OCI-LY1 (cell line): ENCODE data around the gene CDH4.

Experiments
- EZH2 ChIP-seq: fragments of 200-600 bp; sonication (generic), shearing (Covaris generic); IDR thresholded peaks from 2 replicates; pipeline ENCODE4 v1.8.0; 2017; ENCODE audit warnings: borderline replicate concordance, mixed run types, mild to moderate bottlenecking, antibody characterized with exemption, low read length, moderate library complexity, mixed read lengths
- TF ChIP-seq, protein P1 (sequence below): fragments of 200-600 bp; sonication (generic), shearing (Covaris generic); IDR thresholded peaks from 2 replicates; pipeline ENCODE4 v1.5.1; 2017; ENCODE audit warnings: mild to moderate bottlenecking, antibody characterized with exemption, low read length, moderate library complexity, mixed read lengths

DNA sequence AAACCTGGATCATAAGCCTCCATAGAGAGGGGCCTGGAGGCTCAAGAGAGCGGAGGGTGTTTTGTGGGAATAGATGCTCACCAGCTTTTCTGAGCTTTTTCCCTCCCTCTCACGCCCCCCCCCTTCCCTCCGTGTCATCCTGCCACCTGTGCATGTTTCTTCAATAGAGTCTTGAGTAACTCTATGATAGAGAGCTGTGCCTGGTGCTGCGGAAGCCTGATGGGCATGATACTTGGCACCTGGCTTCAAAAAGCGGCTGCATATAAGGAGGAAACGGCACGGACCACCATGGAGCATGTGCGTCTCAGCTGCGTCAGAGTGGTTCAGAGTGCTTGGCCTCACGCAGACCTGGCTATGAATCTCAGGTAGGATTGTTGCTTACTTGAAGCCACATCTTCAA is 198.9 kb downstream of the CDH4 start:
- TF ChIP-seq, protein P1, sequence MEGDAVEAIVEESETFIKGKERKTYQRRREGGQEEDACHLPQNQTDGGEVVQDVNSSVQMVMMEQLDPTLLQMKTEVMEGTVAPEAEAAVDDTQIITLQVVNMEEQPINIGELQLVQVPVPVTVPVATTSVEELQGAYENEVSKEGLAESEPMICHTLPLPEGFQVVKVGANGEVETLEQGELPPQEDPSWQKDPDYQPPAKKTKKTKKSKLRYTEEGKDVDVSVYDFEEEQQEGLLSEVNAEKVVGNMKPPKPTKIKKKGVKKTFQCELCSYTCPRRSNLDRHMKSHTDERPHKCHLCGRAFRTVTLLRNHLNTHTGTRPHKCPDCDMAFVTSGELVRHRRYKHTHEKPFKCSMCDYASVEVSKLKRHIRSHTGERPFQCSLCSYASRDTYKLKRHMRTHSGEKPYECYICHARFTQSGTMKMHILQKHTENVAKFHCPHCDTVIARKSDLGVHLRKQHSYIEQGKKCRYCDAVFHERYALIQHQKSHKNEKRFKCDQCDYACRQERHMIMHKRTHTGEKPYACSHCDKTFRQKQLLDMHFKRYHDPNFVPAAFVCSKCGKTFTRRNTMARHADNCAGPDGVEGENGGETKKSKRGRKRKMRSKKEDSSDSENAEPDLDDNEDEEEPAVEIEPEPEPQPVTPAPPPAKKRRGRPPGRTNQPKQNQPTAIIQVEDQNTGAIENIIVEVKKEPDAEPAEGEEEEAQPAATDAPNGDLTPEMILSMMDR = no peak
- no peak for TF ChIP-seq EZH2
